Tibial nerve (tissue), 4 donors: ENCODE data around the gene GNAQ.

ENCODE experiments used
- CTCF ChIP-seq, 5 experiments: fragments of 200-600 bp in 3 of 5; fragments of 450-650 bp in 2 of 5; sonication (generic) in 3 of 5; IDR thresholded peaks; one replicate each; pipeline ENCODE4 v1.5.1; 2016 to 2019; ENCODE audit warnings: antibody characterized with exemption in 5 of 5, mild to moderate bottlenecking in 3 of 5, moderate library complexity in 2 of 5
- EP300 ChIP-seq, 2 donors: sonication (generic); formaldehyde crosslinking; IDR thresholded peaks; one replicate each; pipeline ENCODE4 v1.6.1; 2017; ENCODE audit warnings: antibody characterized with exemption in 2 of 2, mild to moderate bottlenecking in 1 of 2
- POLR2A ChIP-seq, 2 donors: fragments of 450-650 bp; IDR thresholded peaks; one replicate each; pipeline ENCODE4 v1.6.1; 2017; ENCODE audit warnings: antibody characterized with exemption in 2 of 2, mild to moderate bottlenecking in 2 of 2, moderate library complexity in 2 of 2

GRCh38 chr9:77916410-77916819, 115.2 kb downstream of the GNAQ start:
- TF ChIP-seq CTCF (IDR thresholded peaks at IDR 0.05) (no peak), POLR2A (IDR thresholded peaks at IDR 0.05) (no peak), EP300 (IDR thresholded peaks at IDR 0.05) (no peak)
